Measurements from ENCODE around the gene CNTNAP2. TPM values are rescaled to one million over a fixed set of nuclear protein-coding genes. Genes with fewer than 3 reads are reported as not detected.

The CNTNAP2 gene
- total RNA-seq, 1 experiment from 2014 or later, result 64.5 TPM

- H2AK5ac ChIP-seq (ENCODE audit: insufficient read length, low read length), result no peak overlapping the region
- no peak overlapping the region for H3K9ac ChIP-seq (ENCODE audit: extremely low read depth, insufficient read length, low read length)
- no peak overlapping the region for H3K56ac ChIP-seq (ENCODE audit: insufficient read length, low read depth, low read length)
- no peak overlapping the region for H3K4me2 ChIP-seq (ENCODE audit: insufficient read depth, insufficient read length, low read length)
- no peaks in the 10 kb centered on the region for H3K4me1 ChIP-seq (ENCODE audit: insufficient read depth, low read length)
- Mint-ChIP-seq H3K9me3 (no peaks in the 10 kb centered on the region), H3K4me1 (no peaks in the 10 kb centered on the region), H3K27me3 (ENCODE audit: low read depth) (no peaks in the 10 kb centered on the region), H3K36me3 (ENCODE audit: insufficient read depth in 1 of 3, low read depth in 3 of 3) (no peaks in the 10 kb centered on the region), H3K4me3 (no peak overlapping the region), H3K27ac (no peak overlapping the region)
- no peak for TF ChIP-seq CTCF (conservative IDR thresholded peaks at IDR 0.05)
- no peaks in the 10 kb centered on the region for H3K79me1 ChIP-seq (ENCODE audit: insufficient read depth, low read depth, low read length, poor library complexity, severe bottlenecking)
- no peak for DNase-seq
- H2AFZ ChIP-seq (ENCODE audit: low read length), result no peak overlapping the region
- no peak overlapping the region for H4K5ac ChIP-seq (ENCODE audit: insufficient read length, low read depth, low read length)
- no peaks in the 10 kb centered on the region for H3K79me2 ChIP-seq (ENCODE audit: insufficient read depth, low read length)
- no peak overlapping the region for H3K4ac ChIP-seq (ENCODE audit: low read depth, low read length)
- no peak overlapping the region for H3K14ac ChIP-seq (ENCODE audit: insufficient read depth, low read length)
- H3K9me3 ChIP-seq (ENCODE audit: control insufficient read depth, low read depth, low read length), result no peaks in the 10 kb centered on the region
- no peak overlapping the region for H4K8ac ChIP-seq (replicated peaks; ENCODE audit: insufficient read length, low read depth, low read length)
- H4K91ac ChIP-seq (ENCODE audit: insufficient read length, low read depth, low read length), result no peak overlapping the region
- H3K18ac ChIP-seq (ENCODE audit: insufficient read length, low read depth, low read length), result no peak overlapping the region
- H2BK12ac ChIP-seq (ENCODE audit: insufficient read length, low read depth, low read length), result no peak overlapping the region
- no peaks in the 10 kb centered on the region for H4K20me1 ChIP-seq (ENCODE audit: control insufficient read depth, insufficient read depth, insufficient read length)
- H3K27me3 ChIP-seq (ENCODE audit: insufficient read depth, low read length), result no peaks in the 10 kb centered on the region
- no peak overlapping the region for H2BK15ac ChIP-seq (ENCODE audit: low read depth, low read length)
- no peak overlapping the region for H2BK5ac ChIP-seq (ENCODE audit: insufficient read length, low read length)
- no CpG with 5 or more reads among the region's 2 CpGs for WGBS (ENCODE audit: extremely low coverage, insufficient read length, low lambda C conversion rate)
- no peak overlapping the region for H2BK120ac ChIP-seq (ENCODE audit: low read depth, low read length, poor library complexity, severe bottlenecking)
- no peak overlapping the region for H3T11ph ChIP-seq (ENCODE audit: low read length)
- H3K27ac ChIP-seq (ENCODE audit: insufficient read length, low read depth, low read length), result no peak overlapping the region
- no peak overlapping the region for H3K23ac ChIP-seq (ENCODE audit: insufficient read length, low read depth, low read length)
- no peaks in the 10 kb centered on the region for H3K23me2 ChIP-seq (ENCODE audit: insufficient read length, low read depth, low read length, poor library complexity, severe bottlenecking)
- H2BK20ac ChIP-seq (ENCODE audit: low read depth, low read length, poor library complexity, severe bottlenecking), result no peak overlapping the region
Measured at GRCh38 chr7:147971606-147972110, 1855.1 kb downstream of the CNTNAP2 start.
